SK-N-SH (cell line): ENCODE results near the gene SYNE1.

Experiments
- FOXJ3 ChIP-seq: sonication (generic); formaldehyde crosslinking; IDR thresholded peaks from 2 replicates; pipeline ENCODE4 v1.5.1; 2020; ENCODE audit warnings: mild to moderate bottlenecking, missing genetic modification reagents
- GATA2 ChIP-seq: sonication (generic); formaldehyde crosslinking; IDR thresholded peaks from 2 replicates; pipeline ENCODE4 v1.5.0; 2020; ENCODE audit warnings: mild to moderate bottlenecking, missing genetic modification reagents
- RAD21 ChIP-seq: IDR thresholded peaks from 2 replicates; pipeline ENCODE4 v1.6.1; 2012; ENCODE audit warnings: mild to moderate bottlenecking, low read length
- TAF1 ChIP-seq: IDR thresholded peaks from 2 replicates; pipeline ENCODE4 v1.6.1; 2012; ENCODE audit warnings: low read depth, mild to moderate bottlenecking, low read length, moderate library complexity, borderline replicate concordance
- YY1 ChIP-seq: IDR thresholded peaks from 2 replicates; pipeline ENCODE4 v1.4.0; 2012; ENCODE audit warnings: low read depth, mild to moderate bottlenecking
- TF ChIP-seq, protein P1 (sequence below): fragments of 200-600 bp; sonication (generic); IDR thresholded peaks from 2 replicates; pipeline ENCODE4 v1.6.1; 2017; ENCODE audit warnings: antibody characterized with exemption, mild to moderate bottlenecking, moderate library complexity

DNA sequence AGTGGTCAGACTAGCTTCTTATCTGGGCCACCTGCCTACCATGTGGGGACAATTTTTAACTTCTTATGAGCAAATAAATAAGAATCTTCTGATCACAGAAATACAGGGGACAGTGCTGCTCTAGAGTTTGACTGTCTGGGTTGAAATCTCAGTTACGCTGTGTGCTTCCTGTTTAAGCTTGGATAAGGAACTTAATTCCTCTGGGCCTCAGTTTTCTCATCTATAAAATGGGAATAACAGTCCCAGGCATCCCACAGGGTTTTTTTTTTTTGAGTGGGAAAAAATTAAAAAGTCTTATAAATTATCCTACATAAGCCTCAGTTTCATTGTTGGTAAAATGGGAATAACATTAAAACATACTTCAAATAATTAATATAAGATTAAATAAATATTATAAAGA, 488.8 kb downstream of the SYNE1 start:
- TF ChIP-seq FOXJ3 (CRISPR knock-in tag) (no peak), TAF1 (no peak), GATA2 (CRISPR knock-in tag) (no peak), RAD21 (no peak), YY1 (no peak)
- TF ChIP-seq, protein P1, sequence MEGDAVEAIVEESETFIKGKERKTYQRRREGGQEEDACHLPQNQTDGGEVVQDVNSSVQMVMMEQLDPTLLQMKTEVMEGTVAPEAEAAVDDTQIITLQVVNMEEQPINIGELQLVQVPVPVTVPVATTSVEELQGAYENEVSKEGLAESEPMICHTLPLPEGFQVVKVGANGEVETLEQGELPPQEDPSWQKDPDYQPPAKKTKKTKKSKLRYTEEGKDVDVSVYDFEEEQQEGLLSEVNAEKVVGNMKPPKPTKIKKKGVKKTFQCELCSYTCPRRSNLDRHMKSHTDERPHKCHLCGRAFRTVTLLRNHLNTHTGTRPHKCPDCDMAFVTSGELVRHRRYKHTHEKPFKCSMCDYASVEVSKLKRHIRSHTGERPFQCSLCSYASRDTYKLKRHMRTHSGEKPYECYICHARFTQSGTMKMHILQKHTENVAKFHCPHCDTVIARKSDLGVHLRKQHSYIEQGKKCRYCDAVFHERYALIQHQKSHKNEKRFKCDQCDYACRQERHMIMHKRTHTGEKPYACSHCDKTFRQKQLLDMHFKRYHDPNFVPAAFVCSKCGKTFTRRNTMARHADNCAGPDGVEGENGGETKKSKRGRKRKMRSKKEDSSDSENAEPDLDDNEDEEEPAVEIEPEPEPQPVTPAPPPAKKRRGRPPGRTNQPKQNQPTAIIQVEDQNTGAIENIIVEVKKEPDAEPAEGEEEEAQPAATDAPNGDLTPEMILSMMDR, result no peak
